Ishikawa (cell line): Measurements from ENCODE around the gene AAGAB.

Experiments used
- CEBPB ChIP-seq: IDR thresholded peaks from 2 replicates; pipeline ENCODE4 v1.6.1; 2012
- CREB1 ChIP-seq: IDR thresholded peaks from 2 replicates; pipeline ENCODE4 v1.6.1; 2012; ENCODE audit warnings: low read depth
- EGR1 ChIP-seq: IDR thresholded peaks from 2 replicates; pipeline ENCODE4 v1.6.1; 2012
- EP300 ChIP-seq: IDR thresholded peaks from 2 replicates; pipeline ENCODE4 v1.6.1; 2012; ENCODE audit warnings: borderline replicate concordance
- FOXM1 ChIP-seq: IDR thresholded peaks from 2 replicates; pipeline ENCODE4 v1.6.1; 2012; ENCODE audit warnings: low read depth, borderline replicate concordance
- NFIC ChIP-seq: IDR thresholded peaks from 2 replicates; pipeline ENCODE4 v1.6.1; 2012
- RAD21 ChIP-seq: IDR thresholded peaks from 2 replicates; pipeline ENCODE4 v1.6.1; 2012; ENCODE audit warnings: low read depth
- TAF1 ChIP-seq: IDR thresholded peaks from 2 replicates; pipeline ENCODE4 v1.6.1; 2012; ENCODE audit warnings: low read depth, mild to moderate bottlenecking
- TCF12 ChIP-seq: IDR thresholded peaks from 2 replicates; pipeline ENCODE4 v1.6.1; 2012; ENCODE audit warnings: low read depth
- TEAD4 ChIP-seq: IDR thresholded peaks from 2 replicates; pipeline ENCODE4 v1.6.1; 2012
- YY1 ChIP-seq: IDR thresholded peaks from 2 replicates; pipeline ENCODE4 v1.6.1; 2012; ENCODE audit warnings: low read depth
- ZBTB7A ChIP-seq: IDR thresholded peaks from 2 replicates; pipeline ENCODE4 v1.6.1; 2012; ENCODE audit warnings: low read depth
- TF ChIP-seq, protein P1 (sequence below): IDR thresholded peaks from 2 replicates; pipeline ENCODE4 v1.6.1; 2012; ENCODE audit warnings: low read depth, mild to moderate bottlenecking
- TF ChIP-seq, protein P2 (sequence below): IDR thresholded peaks from 2 replicates; pipeline ENCODE4 v1.6.1; 2012
- TF ChIP-seq, protein P3 (sequence below): IDR thresholded peaks from 2 replicates; pipeline ENCODE4 v1.6.1; 2012

Gene AAGAB

DNA sequence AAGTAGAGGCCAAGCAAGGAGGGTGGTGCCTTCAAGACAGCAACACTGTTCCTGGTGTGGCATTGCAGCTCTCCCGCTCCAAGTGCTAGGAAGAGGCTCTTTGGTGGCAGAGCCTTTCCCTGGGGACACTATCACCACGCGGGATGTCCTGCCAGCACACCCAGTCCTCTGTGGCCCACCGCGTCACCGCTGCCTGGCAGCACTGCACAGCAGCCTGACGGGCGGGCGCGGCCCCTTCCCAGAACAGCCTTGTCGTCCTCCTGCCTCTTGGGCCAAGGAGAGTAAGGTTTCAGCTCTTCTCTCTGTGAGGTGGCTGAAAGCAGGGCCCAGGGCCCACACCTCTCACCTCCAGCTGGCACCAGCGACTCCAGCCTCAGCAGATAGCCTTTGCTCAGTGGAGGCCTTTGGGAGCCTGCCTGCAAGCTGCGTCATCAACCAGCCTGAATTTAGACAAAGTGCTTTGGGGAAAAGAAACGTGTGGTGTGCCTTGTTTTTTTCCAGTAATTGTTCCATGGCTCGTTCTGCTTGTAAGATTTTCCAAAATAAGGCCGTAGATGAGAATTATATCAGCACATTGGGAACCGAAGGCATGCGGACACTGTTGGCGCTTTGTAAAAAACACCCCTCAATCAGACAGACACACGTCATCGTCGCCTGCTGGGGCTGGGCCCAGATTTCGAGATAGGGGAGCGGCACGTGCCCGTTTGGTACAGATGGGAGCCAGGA lies 65.0 kb downstream of the AAGAB start:
- no peak for TF ChIP-seq CREB1
- TF ChIP-seq TCF12 = no peak
- TF ChIP-seq, protein P1, sequence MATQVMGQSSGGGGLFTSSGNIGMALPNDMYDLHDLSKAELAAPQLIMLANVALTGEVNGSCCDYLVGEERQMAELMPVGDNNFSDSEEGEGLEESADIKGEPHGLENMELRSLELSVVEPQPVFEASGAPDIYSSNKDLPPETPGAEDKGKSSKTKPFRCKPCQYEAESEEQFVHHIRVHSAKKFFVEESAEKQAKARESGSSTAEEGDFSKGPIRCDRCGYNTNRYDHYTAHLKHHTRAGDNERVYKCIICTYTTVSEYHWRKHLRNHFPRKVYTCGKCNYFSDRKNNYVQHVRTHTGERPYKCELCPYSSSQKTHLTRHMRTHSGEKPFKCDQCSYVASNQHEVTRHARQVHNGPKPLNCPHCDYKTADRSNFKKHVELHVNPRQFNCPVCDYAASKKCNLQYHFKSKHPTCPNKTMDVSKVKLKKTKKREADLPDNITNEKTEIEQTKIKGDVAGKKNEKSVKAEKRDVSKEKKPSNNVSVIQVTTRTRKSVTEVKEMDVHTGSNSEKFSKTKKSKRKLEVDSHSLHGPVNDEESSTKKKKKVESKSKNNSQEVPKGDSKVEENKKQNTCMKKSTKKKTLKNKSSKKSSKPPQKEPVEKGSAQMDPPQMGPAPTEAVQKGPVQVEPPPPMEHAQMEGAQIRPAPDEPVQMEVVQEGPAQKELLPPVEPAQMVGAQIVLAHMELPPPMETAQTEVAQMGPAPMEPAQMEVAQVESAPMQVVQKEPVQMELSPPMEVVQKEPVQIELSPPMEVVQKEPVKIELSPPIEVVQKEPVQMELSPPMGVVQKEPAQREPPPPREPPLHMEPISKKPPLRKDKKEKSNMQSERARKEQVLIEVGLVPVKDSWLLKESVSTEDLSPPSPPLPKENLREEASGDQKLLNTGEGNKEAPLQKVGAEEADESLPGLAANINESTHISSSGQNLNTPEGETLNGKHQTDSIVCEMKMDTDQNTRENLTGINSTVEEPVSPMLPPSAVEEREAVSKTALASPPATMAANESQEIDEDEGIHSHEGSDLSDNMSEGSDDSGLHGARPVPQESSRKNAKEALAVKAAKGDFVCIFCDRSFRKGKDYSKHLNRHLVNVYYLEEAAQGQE = no peak

DNA sequence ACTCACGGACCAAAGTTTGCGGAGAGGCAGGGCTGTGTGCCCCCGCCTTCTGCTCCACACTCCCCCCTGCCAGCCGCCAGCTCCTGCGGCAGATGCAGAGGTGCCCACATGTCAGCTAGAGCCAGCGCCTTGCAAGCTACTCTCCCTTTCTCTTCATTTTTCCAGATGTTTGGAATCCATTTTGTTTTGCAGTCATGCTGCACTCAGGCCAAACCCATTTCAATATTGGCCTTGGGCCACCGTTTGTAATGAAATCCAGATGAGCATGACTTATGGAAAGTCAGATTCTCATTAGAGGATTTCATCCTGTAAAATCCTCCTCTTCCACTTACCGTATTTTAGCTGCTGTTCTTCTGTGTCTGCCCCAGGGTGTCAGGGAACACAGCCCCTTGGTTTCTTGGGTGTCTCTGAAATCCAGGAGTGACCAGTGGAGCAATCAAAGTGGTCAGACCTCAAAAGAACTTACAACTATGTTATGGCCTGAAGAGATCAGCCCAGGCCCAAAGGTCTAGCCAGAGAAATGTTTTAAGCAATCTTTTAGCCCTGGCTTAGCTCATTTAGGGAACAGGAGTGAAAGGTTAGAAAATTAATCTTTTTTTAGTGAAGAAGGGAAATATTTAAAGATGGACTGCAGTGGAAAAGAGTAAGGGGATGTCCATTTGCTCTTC lies 65.8 kb downstream of the AAGAB start:
- TF ChIP-seq, protein P2, sequence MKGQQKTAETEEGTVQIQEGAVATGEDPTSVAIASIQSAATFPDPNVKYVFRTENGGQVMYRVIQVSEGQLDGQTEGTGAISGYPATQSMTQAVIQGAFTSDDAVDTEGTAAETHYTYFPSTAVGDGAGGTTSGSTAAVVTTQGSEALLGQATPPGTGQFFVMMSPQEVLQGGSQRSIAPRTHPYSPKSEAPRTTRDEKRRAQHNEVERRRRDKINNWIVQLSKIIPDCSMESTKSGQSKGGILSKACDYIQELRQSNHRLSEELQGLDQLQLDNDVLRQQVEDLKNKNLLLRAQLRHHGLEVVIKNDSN = no peak
- TF ChIP-seq, protein P3, sequence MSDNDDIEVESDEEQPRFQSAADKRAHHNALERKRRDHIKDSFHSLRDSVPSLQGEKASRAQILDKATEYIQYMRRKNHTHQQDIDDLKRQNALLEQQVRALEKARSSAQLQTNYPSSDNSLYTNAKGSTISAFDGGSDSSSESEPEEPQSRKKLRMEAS = no peak
- TF ChIP-seq TAF1 (no peak), FOXM1 (no peak), NFIC (no peak), YY1 (no peak), EGR1 (no peak)

DNA sequence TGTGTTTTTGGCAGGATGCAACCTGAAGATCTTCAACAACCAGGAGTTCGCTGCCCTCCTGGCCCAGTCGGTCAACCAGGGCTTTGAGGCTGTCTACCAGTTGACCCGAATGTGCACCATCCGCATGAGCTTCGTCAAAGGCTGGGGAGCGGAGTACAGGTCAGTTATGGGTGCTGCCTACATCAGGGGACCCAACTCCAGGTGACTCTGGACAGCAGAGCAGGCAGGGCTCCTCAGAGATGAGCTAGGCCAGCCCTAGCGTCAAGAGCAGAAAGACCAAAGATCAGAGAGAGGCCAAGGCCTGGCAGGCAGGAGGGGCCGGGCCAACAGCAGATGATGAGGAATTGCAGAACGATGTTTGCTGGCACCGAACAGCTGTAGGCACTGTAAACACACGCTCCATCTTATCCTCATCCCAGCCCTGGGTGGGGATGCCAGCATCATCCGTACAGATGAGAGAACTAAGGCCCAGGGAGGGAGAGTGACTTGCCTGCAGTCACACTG lies 67.1 kb downstream of the AAGAB start:
- TF ChIP-seq TCF12 = no peak
- TF ChIP-seq TEAD4 = no peak
- no peak for TF ChIP-seq CREB1
- no peak for TF ChIP-seq TAF1
- TF ChIP-seq, protein P2 = no peak
- no peak for TF ChIP-seq NFIC
- TF ChIP-seq CEBPB = no peak
- no peak for TF ChIP-seq YY1
- TF ChIP-seq EGR1 = no peak
- TF ChIP-seq, protein P1 = no peak

DNA sequence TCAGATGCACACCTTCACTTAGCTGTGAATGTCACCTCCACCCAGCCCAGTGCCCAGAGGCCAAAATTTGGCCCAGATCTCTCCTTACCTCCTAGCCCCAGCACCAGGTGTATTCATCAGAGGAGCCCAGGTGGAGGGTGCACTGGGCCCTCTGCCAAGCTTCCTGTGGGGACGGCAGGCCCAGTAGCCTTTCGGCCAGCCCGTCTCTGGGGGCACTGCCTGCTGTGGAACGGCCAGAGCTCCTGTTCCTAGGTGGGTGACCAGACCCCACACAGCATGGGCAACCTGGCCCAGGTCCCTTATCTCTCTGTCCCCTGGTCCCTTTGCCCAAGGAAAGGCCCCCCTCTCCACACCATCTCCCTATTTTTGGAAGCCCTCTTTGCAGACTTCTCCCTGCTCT lies 67.8 kb downstream of the AAGAB start:
- TF ChIP-seq EP300 (no peak), CREB1 (no peak), TEAD4 (no peak), EGR1 (no peak), YY1 (no peak), ZBTB7A (no peak), CEBPB (no peak), TAF1 (no peak), NFIC (no peak), FOXM1 (no peak), TCF12 (no peak), RAD21 (no peak)
- TF ChIP-seq, protein P1 = no peak
- TF ChIP-seq, protein P3 = no peak
- TF ChIP-seq, protein P2 = no peak
